OCI-LY7 (cell line): ENCODE results near the gene MARCHF11.

Source experiments
- CTCF ChIP-seq: fragments of 200-600 bp; sonication (generic); conservative IDR thresholded peaks from 2 replicates; pipeline ENCODE4 v1.5.1; 2014; ENCODE audit warnings: mild to moderate bottlenecking, antibody characterized with exemption, low read length, moderate library complexity, mixed read lengths
- EZH2phosphoT487 ChIP-seq: fragments of 200-600 bp; sonication (generic); IDR thresholded peaks from 2 replicates; pipeline ENCODE4 v1.6.1; 2018; ENCODE audit warnings: low read depth, borderline replicate concordance, mild to moderate bottlenecking, mixed run types, antibody characterized with exemption, low read length, moderate library complexity, mixed read lengths

GRCh38 chr5:16160706-16161105, 18.9 kb downstream of the MARCHF11 start:
- TF ChIP-seq CTCF (peak; percentile 87), EZH2phosphoT487 (no peak)
